ENCODE results near the gene MOSPD3. TPM values are rescaled to one million over a fixed set of nuclear protein-coding genes. Genes with fewer than 3 reads are reported as not detected.
"Not testable (repeated sequence)": the region's sequence is repeated elsewhere in the genome, so short reads cannot be mapped to it uniquely, and the experiment has no call there.

MOSPD3 gene
- total RNA-seq, 1 donor, result 5.2 TPM

- no peak for TF ChIP-seq CTCF (IDR thresholded peaks at IDR 0.05; ENCODE audit: insufficient read depth, low read depth, low read length)
- H3K4me3 ChIP-seq (ENCODE audit: low read depth, low read length), result no peak overlapping the region
- no peak for DNase-seq (ENCODE audit: low read depth)
These were observed 42.8 kb downstream of the MOSPD3 start for GRCh38 chr7:100654908-100655831.

- H3K4me3 ChIP-seq (ENCODE audit: low read depth, low read length), result no peak within 1 kb of the TSS
- no peak for TF ChIP-seq CTCF (IDR thresholded peaks at IDR 0.05; ENCODE audit: insufficient read depth, low read depth, low read length)
- DNase-seq (ENCODE audit: low read depth), result peak; percentile 33
These were observed 43.8 kb downstream of the MOSPD3 start, which contains the start of gene ACTL6B for GRCh38 chr7:100655908-100656674. Gene ACTL6B, minus strand, starts transcription at chr7:100656448. Its CDS starts 94 bp downstream, at chr7:100656354.

- DNase-seq (ENCODE audit: low read depth); H3K4me3 ChIP-seq (ENCODE audit: low read depth, low read length): not testable (repeated sequence)
These were observed 49.9 kb downstream of the MOSPD3 start for GRCh38 chr7:100662194-100662776.

Small RNA genes lying within 50 kb of the gene (small RNA-seq; reads per million reads assigned to genes)
- gene SAP25, result not detected

Other genes starting within 250 kb of the MOSPD3 start
- 0.43 TPM in 1 of 2 replicates, not detected in the other for gene PILRA, start 239.1 kb upstream of the MOSPD3 start, total RNA-seq
- 0.43 and 0.64 TPM in 2 replicates for gene ZCWPW1, start 183.8 kb upstream of the MOSPD3 start, total RNA-seq
- 23.2 and 29.4 TPM in 2 replicates for gene MEPCE, start 182.7 kb upstream of the MOSPD3 start, total RNA-seq
- 14.8 and 15.1 TPM in 2 replicates for gene PPP1R35, start 176.0 kb upstream of the MOSPD3 start, total RNA-seq
- gene SPACDR, start 148.3 kb upstream of the MOSPD3 start, total RNA-seq, result not detected in 2 replicates
- 26.4 and 30.2 TPM in 2 replicates for gene TSC22D4, start 133.3 kb upstream of the MOSPD3 start, total RNA-seq
- 0.43 and 0.64 TPM in 2 replicates for gene NYAP1, start 128.6 kb upstream of the MOSPD3 start, total RNA-seq
- gene AGFG2, start 73.3 kb upstream of the MOSPD3 start, total RNA-seq, result 7.7 and 19.0 TPM in 2 replicates
- 0.32 TPM in 1 of 2 replicates, not detected in the other for gene SAP25, start 38.6 kb upstream of the MOSPD3 start, total RNA-seq
- 22.5 and 31.9 TPM in 2 replicates for gene LRCH4, start 26.4 kb upstream of the MOSPD3 start, total RNA-seq
- gene FBXO24, start 26.2 kb upstream of the MOSPD3 start, total RNA-seq, result 0.32 and 0.43 TPM in 2 replicates
- 124 and 211 TPM in 2 replicates for gene PCOLCE, start 10.2 kb upstream of the MOSPD3 start, total RNA-seq
- gene TFR2, start 29.0 kb downstream of the MOSPD3 start, total RNA-seq, result under 0.01 and 0.43 TPM in 2 replicates
- not detected in 2 replicates for gene ACTL6B, start 43.9 kb downstream of the MOSPD3 start, total RNA-seq
- gene GNB2, start 61.2 kb downstream of the MOSPD3 start, total RNA-seq, result 88.1 and 97.9 TPM in 2 replicates
- gene GIGYF1, start 81.7 kb downstream of the MOSPD3 start, total RNA-seq, result 15.5 and 19.6 TPM in 2 replicates
- 34.1 and 46.7 TPM in 2 replicates for gene POP7, start 93.6 kb downstream of the MOSPD3 start, total RNA-seq
- not detected in 2 replicates for gene EPO, start 107.9 kb downstream of the MOSPD3 start, total RNA-seq
- not detected in 2 replicates for gene ZAN, start 121.1 kb downstream of the MOSPD3 start, total RNA-seq
- 44.1 and 82.0 TPM in 2 replicates for gene EPHB4, start 215.0 kb downstream of the MOSPD3 start, total RNA-seq
- gene SLC12A9, start 240.2 kb downstream of the MOSPD3 start, total RNA-seq, result 16.0 and 20.0 TPM in 2 replicates

Measured in fibroblast of villous mesenchyme (primary cell).